GM19395 (cell line): ENCODE measurements around the gene FALEC.
A peak's percentile ranks its signal among the peaks of the same experiment; 100 is the strongest.
"Not testable (repeated sequence)": the region's sequence is repeated elsewhere in the genome, so short reads cannot be mapped to it uniquely, and the experiment has no call there.

Source experiments
- ATAC-seq: cut with Tn5 transposase; IDR thresholded peaks from one replicate; pipeline ENCODE4 v1.9.1; 2021; ENCODE audit warnings: mild to moderate bottlenecking, moderate library complexity; ENCODE audit not compliant: unreplicated experiment

The FALEC gene

GRCh38 chr1:150558303-150558704 lies 42.8 kb downstream of the FALEC start:
- no peak for ATAC-seq

GRCh38 chr1:150558761-150559655 lies 43.5 kb downstream of the FALEC start:
- ATAC-seq, result no peak

GRCh38 chr1:150559656-150560010 lies 44.1 kb downstream of the FALEC start:
- ATAC-seq, result no peak

- no peak for ATAC-seq
These were observed 44.5 kb downstream of the FALEC start for GRCh38 chr1:150560011-150560438.

GRCh38 chr1:150560576-150561253 lies 45.2 kb downstream of the FALEC start:
- ATAC-seq, result peak; percentile 43

GRCh38 chr1:150561254-150561973 lies 45.9 kb downstream of the FALEC start:
- peak; percentile 19 for ATAC-seq

- ATAC-seq, result peak; percentile 44
These were observed 46.5 kb downstream of the FALEC start for GRCh38 chr1:150561974-150562445.

GRCh38 chr1:150562446-150563339 lies 47.1 kb downstream of the FALEC start:
- ATAC-seq, result peak; percentile 43

- ATAC-seq, result no peak
These were observed 47.9 kb downstream of the FALEC start for GRCh38 chr1:150563340-150564038.

- no peak for ATAC-seq
These were observed 48.8 kb downstream of the FALEC start for GRCh38 chr1:150564051-150564991.

GRCh38 chr1:150565240-150565991 lies 49.9 kb downstream of the FALEC start:
- ATAC-seq, result not testable (repeated sequence)

- ATAC-seq, result no peak
These were observed 51.2 kb downstream of the FALEC start for GRCh38 chr1:150566589-150567340.

GRCh38 chr1:150567341-150567716 lies 51.8 kb downstream of the FALEC start:
- peak; percentile 42 for ATAC-seq

- ATAC-seq, result peak; percentile 19
These were observed 52.4 kb downstream of the FALEC start for GRCh38 chr1:150567717-150568593.

- ATAC-seq, result no peak
These were observed 53.0 kb downstream of the FALEC start for GRCh38 chr1:150568594-150568966.

GRCh38 chr1:150572918-150573647 lies 57.5 kb downstream of the FALEC start:
- ATAC-seq, result no peak
